Gastrocnemius medialis (tissue), 4 donors: ENCODE results near the gene KIFC3.

Experiments
- CTCF ChIP-seq, 5 experiments: fragments of 450-650 bp in 3 of 5; fragments of 200-600 bp in 2 of 5; sonication (generic) in 2 of 5; IDR thresholded peaks in 4 of 5; conservative IDR thresholded peaks in 1 of 5; 1 replicate in 4 of 5; 2 replicates in 1 of 5; pipeline ENCODE4 v1.5.1; 2016 to 2019; ENCODE audit warnings: antibody characterized with exemption in 5 of 5, mild to moderate bottlenecking in 3 of 5, moderate library complexity in 3 of 5
- POLR2A ChIP-seq, 2 donors: fragments of 450-650 bp; IDR thresholded peaks; one replicate each; pipeline ENCODE4 v1.6.1; 2017; ENCODE audit warnings: antibody characterized with exemption in 2 of 2, mild to moderate bottlenecking in 2 of 2, moderate library complexity in 2 of 2

GRCh38 chr16:57758331-57759117, 43.8 kb downstream of the KIFC3 start:
- TF ChIP-seq POLR2A (IDR thresholded peaks at IDR 0.05) (no peak), CTCF (IDR thresholded peaks at IDR 0.05 in 4 of 5, conservative IDR thresholded peaks at IDR 0.05 in 1 of 5) (no peak)
